Measurements from ENCODE around the gene SNX18. TPM values are rescaled to one million over a fixed set of nuclear protein-coding genes. Genes with fewer than 3 reads are reported as not detected.
A peak's percentile ranks its signal among the peaks of the same experiment; 100 is the strongest.

SNX18 gene
- total and polyA plus RNA-seq, 2 of the 4 experiments (the other 2 are of a cell fraction) = 31.2 to 50.0 TPM

DNA sequence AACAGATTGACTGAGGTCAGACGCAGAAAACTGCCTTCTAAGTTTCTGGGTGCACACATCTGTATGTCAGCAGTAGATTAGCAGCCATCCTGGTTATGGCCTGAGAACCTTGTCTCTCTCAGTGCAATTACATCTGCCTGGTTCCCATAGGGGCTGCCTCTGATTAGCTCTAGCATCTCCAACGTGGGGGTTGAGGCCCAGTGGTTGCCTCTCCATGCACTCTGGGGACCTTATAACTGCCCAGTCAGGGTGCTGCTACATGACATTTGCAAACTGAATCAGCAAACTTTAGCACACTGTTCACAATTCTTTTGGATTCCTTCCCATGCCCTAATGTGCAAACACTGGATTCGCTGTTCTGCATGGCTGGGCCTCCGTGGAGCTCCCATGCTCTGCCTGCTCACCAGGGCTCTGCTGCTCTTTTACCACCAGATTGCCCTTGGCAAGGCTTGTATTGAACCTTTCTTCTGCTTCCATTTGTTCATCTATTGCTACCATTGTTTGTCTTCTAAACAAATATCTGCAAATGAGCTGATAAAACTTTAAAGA lies 36.2 kb downstream of the SNX18 start:
- H2AFZ ChIP-seq (replicated peaks; ENCODE audit: low read length, poor library complexity) = no peak overlapping the region
- TF ChIP-seq BHLHE40 (IDR thresholded peaks at IDR 0.05; ENCODE audit: low read depth, low read length) (no peak), RAD21 (IDR thresholded peaks at IDR 0.05; ENCODE audit: low read length) (no peak), MAFK (IDR thresholded peaks at IDR 0.05; ENCODE audit: low read depth, low read length) (no peak), POLR2A (IDR thresholded peaks at IDR 0.05; ENCODE audit: low read depth, low read length) (no peak), CEBPB (IDR thresholded peaks at IDR 0.05; ENCODE audit: low read depth, low read length) (no peak), USF2 (IDR thresholded peaks at IDR 0.05; ENCODE audit: low read depth, low read length) (no peak), FOS (IDR thresholded peaks at IDR 0.05; ENCODE audit: low read depth, low read length) (no peak), NFE2L2 (IDR thresholded peaks at IDR 0.05; ENCODE audit: low read depth, low read length) (no peak), MXI1 (IDR thresholded peaks at IDR 0.05; ENCODE audit: borderline replicate concordance, low read depth, low read length) (no peak), CHD1 (IDR thresholded peaks at IDR 0.05; ENCODE audit: low read depth, low read length) (no peak), RFX5 (IDR thresholded peaks at IDR 0.05; ENCODE audit: low read depth, low read length) (no peak), RCOR1 (IDR thresholded peaks at IDR 0.05; ENCODE audit: insufficient replicate concordance, low read length) (no peak)
- TF ChIP-seq, protein P1, sequence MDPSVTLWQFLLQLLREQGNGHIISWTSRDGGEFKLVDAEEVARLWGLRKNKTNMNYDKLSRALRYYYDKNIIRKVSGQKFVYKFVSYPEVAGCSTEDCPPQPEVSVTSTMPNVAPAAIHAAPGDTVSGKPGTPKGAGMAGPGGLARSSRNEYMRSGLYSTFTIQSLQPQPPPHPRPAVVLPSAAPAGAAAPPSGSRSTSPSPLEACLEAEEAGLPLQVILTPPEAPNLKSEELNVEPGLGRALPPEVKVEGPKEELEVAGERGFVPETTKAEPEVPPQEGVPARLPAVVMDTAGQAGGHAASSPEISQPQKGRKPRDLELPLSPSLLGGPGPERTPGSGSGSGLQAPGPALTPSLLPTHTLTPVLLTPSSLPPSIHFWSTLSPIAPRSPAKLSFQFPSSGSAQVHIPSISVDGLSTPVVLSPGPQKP (IDR thresholded peaks at IDR 0.05; ENCODE audit: borderline replicate concordance, low read depth, low read length) = no peak
- TF ChIP-seq, protein P2, sequence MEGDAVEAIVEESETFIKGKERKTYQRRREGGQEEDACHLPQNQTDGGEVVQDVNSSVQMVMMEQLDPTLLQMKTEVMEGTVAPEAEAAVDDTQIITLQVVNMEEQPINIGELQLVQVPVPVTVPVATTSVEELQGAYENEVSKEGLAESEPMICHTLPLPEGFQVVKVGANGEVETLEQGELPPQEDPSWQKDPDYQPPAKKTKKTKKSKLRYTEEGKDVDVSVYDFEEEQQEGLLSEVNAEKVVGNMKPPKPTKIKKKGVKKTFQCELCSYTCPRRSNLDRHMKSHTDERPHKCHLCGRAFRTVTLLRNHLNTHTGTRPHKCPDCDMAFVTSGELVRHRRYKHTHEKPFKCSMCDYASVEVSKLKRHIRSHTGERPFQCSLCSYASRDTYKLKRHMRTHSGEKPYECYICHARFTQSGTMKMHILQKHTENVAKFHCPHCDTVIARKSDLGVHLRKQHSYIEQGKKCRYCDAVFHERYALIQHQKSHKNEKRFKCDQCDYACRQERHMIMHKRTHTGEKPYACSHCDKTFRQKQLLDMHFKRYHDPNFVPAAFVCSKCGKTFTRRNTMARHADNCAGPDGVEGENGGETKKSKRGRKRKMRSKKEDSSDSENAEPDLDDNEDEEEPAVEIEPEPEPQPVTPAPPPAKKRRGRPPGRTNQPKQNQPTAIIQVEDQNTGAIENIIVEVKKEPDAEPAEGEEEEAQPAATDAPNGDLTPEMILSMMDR (conservative IDR thresholded peaks at IDR 0.05; ENCODE audit: low read depth, low read length) = no peak
- 75% methylated on average over 2 of the region's 4 CpGs; no CpG with 5 or more reads in 1 of the 2 experiments for WGBS, 2 experiments (ENCODE audit: extremely low coverage in 2 of 2, insufficient read length in 1 of 2)
- H3K9me1 ChIP-seq (ENCODE audit: insufficient read depth, low read length) = peaks cover 20% of the 10 kb centered on the region
- no peak overlapping the region for H2AK5ac ChIP-seq (ENCODE audit: low read depth, low read length)
- no peak overlapping the region for H2BK5ac ChIP-seq (ENCODE audit: low read depth, low read length, poor library complexity, severe bottlenecking)
- dilution Hi-C loops (cut with HindIII; ENCODE audit: low sequenced_read_pairs, unreplicated experiment) (no loop called here), in situ Hi-C loops (cut with MboI; ENCODE audit: low sequenced_read_pairs) (no loop called here), intact Hi-C loops (cut with micrococcal nuclease) (no loop called here)
- no peak overlapping the region for H3K4me2 ChIP-seq (ENCODE audit: low read depth, low read length)
- ATAC-seq (ENCODE audit: low read depth) (no peak), DNase-seq (no peak)
- H3K9ac ChIP-seq (ENCODE audit: low read depth, low read length) = no peak overlapping the region
- no peaks in the 10 kb centered on the region for H3K27me3 ChIP-seq (ENCODE audit: control insufficient read depth, insufficient read depth, low read length)
- no peak overlapping the region for H3K14ac ChIP-seq (replicated peaks; ENCODE audit: low read depth, low read length)
- ChIA-PET POLR2A (ENCODE audit: unreplicated experiment) (no interaction called here), CTCF (no interaction called here)
- H3K27ac ChIP-seq (ENCODE audit: insufficient read depth, low read length) = no peak overlapping the region
- H4K20me1 ChIP-seq (ENCODE audit: insufficient read depth, low read length) = peaks cover 15% of the 10 kb centered on the region; the same call in 1 of the 2 replicates
- no peak overlapping the region for H2BK20ac ChIP-seq (ENCODE audit: low read depth, low read length)
- H3K4ac ChIP-seq (ENCODE audit: low read depth, low read length) = no peak overlapping the region
- no peak overlapping the region for H2BK15ac ChIP-seq (ENCODE audit: low read depth, low read length)
- no TSS peak for BruUV-seq (replicated peaks)
- H2BK120ac ChIP-seq (ENCODE audit: low read depth, low read length) = no peak overlapping the region
- no peaks in the 10 kb centered on the region for H3K9me3 ChIP-seq (ENCODE audit: control insufficient read depth, insufficient read depth, low read length)
- H3K56ac ChIP-seq (ENCODE audit: extremely low read depth, insufficient read depth, low read length) = no peak overlapping the region
- 0 out of 2 replicates have a peak overlapping the region, but pooled peaks have one; percentile 15 for H3K23ac ChIP-seq (ENCODE audit: low read depth, low read length)
- H4K91ac ChIP-seq (ENCODE audit: insufficient read depth, low read depth, low read length) = peak overlapping the region; percentile 2; the same call in 1 of the 2 replicates
- peaks cover 1% of the 10 kb centered on the region for H3K4me1 ChIP-seq (ENCODE audit: control insufficient read depth, insufficient read depth, low read length)
- H2AK9ac ChIP-seq (replicated peaks; ENCODE audit: low read depth, low read length, poor library complexity) = no peak overlapping the region
- peaks cover 24 to 61% of the 10 kb centered on the region in 2 experiments for H3K79me1 ChIP-seq (ENCODE audit: low read depth in 1 of 2, low read length in 2 of 2)
- no peak overlapping the region for H3K4me3 ChIP-seq (ENCODE audit: insufficient read depth, low read depth, low read length)
- no peak overlapping the region for H4K8ac ChIP-seq (ENCODE audit: low read depth in 2 of 2, low read length in 2 of 2)
- H3K36me3 ChIP-seq (ENCODE audit: control insufficient read depth, insufficient read depth, low read length) = peaks cover 32% of the 10 kb centered on the region; the same call in 1 of the 2 replicates
- H4K5ac ChIP-seq (ENCODE audit: low read depth, low read length) = no peak overlapping the region
- H3K18ac ChIP-seq (ENCODE audit: low read depth, low read length) = no peak overlapping the region
